SH-SY5Y (cell line): ENCODE measurements around the gene GSE1.

Source experiments
- GATA2 ChIP-seq: IDR thresholded peaks from 2 replicates; pipeline ENCODE4 v1.6.1; 2011; ENCODE audit warnings: mild to moderate bottlenecking, low read depth, low read length
- GATA3 ChIP-seq: IDR thresholded peaks from 2 replicates; pipeline ENCODE4 v1.6.1; 2011; ENCODE audit warnings: low read depth, mild to moderate bottlenecking, low read length, moderate library complexity

GRCh38 chr16:85706449-85707034 is 93.4 kb downstream of the GSE1 start:
- TF ChIP-seq GATA2 (no peak), GATA3 (no peak)
